ENCODE results near the gene KIAA0513.
"Not testable (repeated sequence)": the region's sequence is repeated elsewhere in the genome, so short reads cannot be mapped to it uniquely, and the experiment has no call there.

The KIAA0513 gene

GRCh38 chr16:85049706-85050305 is 22.2 kb downstream of the KIAA0513 start:
- DNase-seq = no peak

GRCh38 chr16:85051067-85051581 is 23.5 kb downstream of the KIAA0513 start:
- DNase-seq = no peak

GRCh38 chr16:85051683-85052082 is 24.1 kb downstream of the KIAA0513 start:
- DNase-seq = no peak

GRCh38 chr16:85052536-85052935 is 24.9 kb downstream of the KIAA0513 start:
- no peak for DNase-seq

- DNase-seq = not testable (repeated sequence)
Measured at GRCh38 chr16:85054321-85054720, 26.7 kb downstream of the KIAA0513 start.

GRCh38 chr16:85054948-85055492 is 27.4 kb downstream of the KIAA0513 start:
- no peak for DNase-seq

- DNase-seq = peak; percentile 81 to 86 (median 83)
Measured at GRCh38 chr16:85055493-85056210, 28.1 kb downstream of the KIAA0513 start.

GRCh38 chr16:85056211-85056748 is 28.7 kb downstream of the KIAA0513 start:
- peak; percentile 57 to 67 (median 63) for DNase-seq

GRCh38 chr16:85057212-85057889 is 29.8 kb downstream of the KIAA0513 start:
- no peak for DNase-seq

- DNase-seq = no peak
Measured at GRCh38 chr16:85057948-85058347, 30.4 kb downstream of the KIAA0513 start.

- no peak for DNase-seq
Measured at GRCh38 chr16:85058909-85059308, 31.3 kb downstream of the KIAA0513 start.

- DNase-seq = peak; percentile 91 to 93 (median 93)
Measured at GRCh38 chr16:85061566-85061965, 34.0 kb downstream of the KIAA0513 start.

GRCh38 chr16:85062323-85062722 is 34.7 kb downstream of the KIAA0513 start:
- DNase-seq = no peak

- peak; percentile 51 to 56 (median 53) for DNase-seq
Measured at GRCh38 chr16:85062845-85063244, 35.2 kb downstream of the KIAA0513 start.

- no peak for DNase-seq
Measured at GRCh38 chr16:85064186-85064585, 36.6 kb downstream of the KIAA0513 start.

GRCh38 chr16:85065099-85065498 is 37.5 kb downstream of the KIAA0513 start:
- DNase-seq = no peak

GRCh38 chr16:85066346-85066885 is 38.8 kb downstream of the KIAA0513 start:
- no peak for DNase-seq

- DNase-seq = no peak
Measured at GRCh38 chr16:85067024-85067423, 39.4 kb downstream of the KIAA0513 start.

GRCh38 chr16:85067426-85067825 is 39.8 kb downstream of the KIAA0513 start:
- no peak for DNase-seq

GRCh38 chr16:85068746-85069145 is 41.2 kb downstream of the KIAA0513 start:
- DNase-seq = no peak

GRCh38 chr16:85069171-85069570 is 41.6 kb downstream of the KIAA0513 start:
- DNase-seq = no peak

- DNase-seq = peak; percentile 49 to 63 (median 50)
Measured at GRCh38 chr16:85072076-85072860, 44.7 kb downstream of the KIAA0513 start.

All from suppressor macrophage treated with lipopolysaccharide for 1 hour (primary cell).